H9 (cell line): Measurements from ENCODE around the gene WDR43. TPM values are rescaled to one million over a fixed set of nuclear protein-coding genes. Genes with fewer than 3 reads are reported as not detected.

ENCODE experiments used
- DNase-seq: peaks from one replicate; pipeline ENCODE4 v3.0.0-alpha.2; 2017
- H2AFZ ChIP-seq: one replicate; pipeline ENCODE4 v1.6.1; 2013; ENCODE audit warnings: mild to moderate bottlenecking, low read length, control low read depth, moderate library complexity
- H2AK5ac ChIP-seq: 2 replicates; pipeline ENCODE4 v1.6.1; 2013; ENCODE audit warnings: low read length, control low read depth, mixed read lengths; ENCODE audit not compliant: insufficient read length
- H2BK120ac ChIP-seq: one replicate; pipeline ENCODE4 v1.6.1; 2013; ENCODE audit warnings: low read depth, mild to moderate bottlenecking, low read length, control low read depth, inconsistent platforms; ENCODE audit not compliant: poor library complexity, severe bottlenecking
- H2BK12ac ChIP-seq: 2 replicates; pipeline ENCODE4 v1.6.1; 2013; ENCODE audit warnings: low read length, control low read depth, mixed read lengths, low read depth; ENCODE audit not compliant: insufficient read length
- H2BK15ac ChIP-seq: 2 replicates; pipeline ENCODE4 v1.6.1; 2013; ENCODE audit warnings: low read depth, low read length, control low read depth
- H2BK20ac ChIP-seq: one replicate; pipeline ENCODE4 v1.6.1; 2013; ENCODE audit warnings: low read depth, mild to moderate bottlenecking, low read length, control low read depth, inconsistent platforms; ENCODE audit not compliant: poor library complexity, severe bottlenecking
- H2BK5ac ChIP-seq: 2 replicates; pipeline ENCODE4 v1.6.1; 2013; ENCODE audit warnings: low read length, control low read depth, mixed read lengths; ENCODE audit not compliant: insufficient read length
- H3K14ac ChIP-seq: 2 replicates; pipeline ENCODE4 v1.6.1; 2013; ENCODE audit warnings: low read length, control low read depth; ENCODE audit not compliant: insufficient read depth
- H3K18ac ChIP-seq: 2 replicates; pipeline ENCODE4 v1.6.1; 2013; ENCODE audit warnings: low read depth, mild to moderate bottlenecking, mixed read lengths, low read length, control low read depth; ENCODE audit not compliant: insufficient read length
- H3K23ac ChIP-seq: 2 replicates; pipeline ENCODE4 v1.6.1; 2013; ENCODE audit warnings: low read length, control low read depth, mixed read lengths, low read depth; ENCODE audit not compliant: insufficient read length
- H3K23me2 ChIP-seq: 2 replicates; pipeline ENCODE4 v1.6.1; 2013; ENCODE audit warnings: low read depth, mild to moderate bottlenecking, mixed read lengths, low read length, control low read depth; ENCODE audit not compliant: insufficient read length, poor library complexity, severe bottlenecking
- H3K27ac ChIP-seq: 2 replicates; pipeline ENCODE4 v1.5.1; 2013; ENCODE audit warnings: low read length, control low read depth, mixed read lengths, low read depth; ENCODE audit not compliant: insufficient read length
- H3K27me3 ChIP-seq: 2 replicates; pipeline ENCODE4 v1.6.1; 2013; ENCODE audit warnings: low read length, control low read depth, inconsistent platforms; ENCODE audit not compliant: insufficient read depth
- H3K4ac ChIP-seq: 2 replicates; pipeline ENCODE4 v1.6.1; 2013; ENCODE audit warnings: low read depth, mild to moderate bottlenecking, control low read depth, inconsistent platforms, low read length, moderate library complexity
- H3K4me1 ChIP-seq: 2 replicates; pipeline ENCODE4 v1.6.1; 2013; ENCODE audit warnings: low read length, control low read depth, inconsistent platforms; ENCODE audit not compliant: insufficient read depth
- H3K4me2 ChIP-seq: 2 replicates; pipeline ENCODE4 v1.6.1; 2013; ENCODE audit warnings: low read length, control low read depth, mixed read lengths; ENCODE audit not compliant: insufficient read length, insufficient read depth
- H3K56ac ChIP-seq: 2 replicates; pipeline ENCODE4 v1.6.1; 2013; ENCODE audit warnings: low read depth, mild to moderate bottlenecking, mixed read lengths, low read length, control low read depth; ENCODE audit not compliant: insufficient read length
- H3K79me1 ChIP-seq: 2 replicates; pipeline ENCODE4 v1.6.1; 2013; ENCODE audit warnings: low read depth, mild to moderate bottlenecking, moderate library complexity, low read length, control low read depth, inconsistent platforms; ENCODE audit not compliant: insufficient read depth, poor library complexity, severe bottlenecking
- H3K79me2 ChIP-seq: 2 replicates; pipeline ENCODE4 v1.6.1; 2013; ENCODE audit warnings: low read length, control low read depth, inconsistent platforms; ENCODE audit not compliant: insufficient read depth
- H3K9ac ChIP-seq: 2 replicates; pipeline ENCODE4 v1.6.1; 2013; ENCODE audit warnings: low read length, control low read depth, mixed read lengths; ENCODE audit not compliant: insufficient read length; ENCODE audit errors: extremely low read depth
- H3K9me3 ChIP-seq: one replicate; pipeline ENCODE4 v1.6.1; 2013; ENCODE audit warnings: low read depth, low read length, inconsistent platforms; ENCODE audit not compliant: control insufficient read depth
- H3T11ph ChIP-seq: one replicate; pipeline ENCODE4 v1.6.1; 2013; ENCODE audit warnings: mild to moderate bottlenecking, low read length, control low read depth, inconsistent platforms
- H4K20me1 ChIP-seq: one replicate; pipeline ENCODE4 v1.6.1; 2013; ENCODE audit not compliant: control insufficient read depth, insufficient read length, insufficient read depth
- H4K5ac ChIP-seq: 2 replicates; pipeline ENCODE4 v1.6.1; 2013; ENCODE audit warnings: low read depth, mild to moderate bottlenecking, mixed read lengths, low read length, control low read depth; ENCODE audit not compliant: insufficient read length
- H4K8ac ChIP-seq: replicated peaks from 2 replicates; pipeline ENCODE4 v1.6.1; 2013; ENCODE audit warnings: low read length, control low read depth, mixed read lengths, low read depth; ENCODE audit not compliant: insufficient read length
- H4K91ac ChIP-seq: 2 replicates; pipeline ENCODE4 v1.6.1; 2013; ENCODE audit warnings: low read depth, mild to moderate bottlenecking, moderate library complexity, mixed read lengths, low read length, control low read depth; ENCODE audit not compliant: insufficient read length
- H3K27ac Mint-ChIP-seq, 3 experiments: 2 replicates in 2 of 3; 3 replicates in 1 of 3; pipeline ENCODE4 v1.8.0; 2020 to 2021; ENCODE audit warnings: mixed read lengths in 3 of 3, mild to moderate bottlenecking in 1 of 3, moderate library complexity in 1 of 3
- H3K27me3 Mint-ChIP-seq: 2 replicates; pipeline ENCODE4 v1.8.0; 2021; ENCODE audit warnings: low read depth, mild to moderate bottlenecking, moderate library complexity, mixed read lengths
- H3K36me3 Mint-ChIP-seq, 3 experiments: 2 replicates in 2 of 3; 3 replicates in 1 of 3; pipeline ENCODE4 v1.8.0; 2020 to 2021; ENCODE audit warnings: low read depth in 3 of 3, mixed read lengths in 3 of 3; ENCODE audit not compliant: insufficient read depth in 1 of 3
- H3K4me1 Mint-ChIP-seq, 2 experiments: 2 replicates each; pipeline ENCODE4 v1.8.0; 2020; ENCODE audit warnings: mixed read lengths in 2 of 2
- H3K4me3 Mint-ChIP-seq, 2 experiments: 2 replicates in 1 of 2; 3 replicates in 1 of 2; pipeline ENCODE4 v1.8.0; 2020 to 2021; ENCODE audit warnings: mild to moderate bottlenecking in 2 of 2, mixed read lengths in 2 of 2, moderate library complexity in 1 of 2
- H3K9me3 Mint-ChIP-seq, 2 experiments: 2 replicates in 1 of 2; 3 replicates in 1 of 2; pipeline ENCODE4 v1.8.0; 2020; ENCODE audit warnings: mild to moderate bottlenecking in 2 of 2, mixed read lengths in 2 of 2, moderate library complexity in 1 of 2
- CTCF ChIP-seq: fragments of 200-600 bp; sonication (generic); conservative IDR thresholded peaks from 3 replicates; pipeline ENCODE4 v1.8.0; 2021; ENCODE audit warnings: antibody characterized with exemption, mild to moderate bottlenecking
- whole genome bisulfite sequencing: extraction: QIAGEN DNeasy Blood & Tissue Kit; methylation state at CpG from one replicate; pipeline ENCODE4 v1.1.7; 2013; ENCODE audit warnings: missing lambda C conversion rate, low lambda C conversion rate, mixed read lengths; ENCODE audit not compliant: insufficient read length; ENCODE audit errors: extremely low coverage; 5-methylcytosine and 5-hydroxymethylcytosine counted together
- total RNA-seq: library from RNA; stranded (reverse); gene quantifications from 2 replicates; pipeline ENCODE4 v1.2.1, GENCODE V29; 2021

Gene WDR43
- total RNA-seq, 1 experiment from 2014 or later = 186 TPM

- DNase-seq = peak; percentile 28
- Histone ChIP-seq H2AK5ac (no peak overlapping the region), H4K5ac (no peak overlapping the region), H3K18ac (peak overlapping the region; percentile 15), H2BK12ac (no peak overlapping the region), H4K91ac (no peak overlapping the region), H3T11ph (no peak overlapping the region), H3K27ac (no peak overlapping the region), H2BK20ac (no peak overlapping the region), H3K79me2 (peaks cover 57% of the 10 kb centered on the region), H3K14ac (peak overlapping the region; percentile 86), H3K9me3 (no peaks in the 10 kb centered on the region), H3K79me1 (no peaks in the 10 kb centered on the region), H3K4ac (no peak overlapping the region; the same call in 1 of the 2 replicates), H2AFZ (no peak overlapping the region), H4K20me1 (no peaks in the 10 kb centered on the region), H3K23ac (no peak overlapping the region), H4K8ac (no peak overlapping the region), H3K27me3 (no peaks in the 10 kb centered on the region), H2BK15ac (no peak overlapping the region), H2BK120ac (no peak overlapping the region), H3K9ac (peak overlapping the region; percentile 89), H3K4me1 (peaks cover 2% of the 10 kb centered on the region; the same call in 1 of the 2 replicates), H3K4me2 (peak overlapping the region; percentile 94), H3K23me2 (peaks cover 3% of the 10 kb centered on the region), H2BK5ac (no peak overlapping the region), H3K56ac (no peak overlapping the region)
- H3K27me3 Mint-ChIP-seq = no peaks in the 10 kb centered on the region
- peaks cover 3 to 12% (median 8%) of the 10 kb centered on the region in 3 experiments; a peak in 6 of 7 replicates for H3K36me3 Mint-ChIP-seq
- WGBS = no CpG with 5 or more reads among the region's 19 CpGs
- H3K4me1 Mint-ChIP-seq = peaks cover 28 to 34% of the 10 kb centered on the region in 2 experiments
- peaks cover 0 to 2% of the 10 kb centered on the region in 2 experiments; a peak in 1 of 5 replicates for H3K9me3 Mint-ChIP-seq
- H3K27ac Mint-ChIP-seq = peak overlapping the region; percentile 61 to 98 (median 96)
- H3K4me3 Mint-ChIP-seq = peak overlapping the region; percentile 92 to 99
- no peak for TF ChIP-seq CTCF
Measured at GRCh38 chr2:28895189-28895893, 874 bp downstream of the WDR43 start.
